K562 (cell line): ENCODE results near the gene SKIC2. TPM values are rescaled to one million over a fixed set of nuclear protein-coding genes. Genes with fewer than 3 reads are reported as not detected.
A peak's percentile ranks its signal among the peaks of the same experiment; 100 is the strongest.

Experiments used
- AFF1 ChIP-seq, 2 experiments: fragments of 450-650 bp; IDR thresholded peaks; 2 replicates each; pipeline ENCODE4 v1.6.1; 2018; ENCODE audit warnings: mild to moderate bottlenecking in 2 of 2, low read depth in 1 of 2; ENCODE audit not compliant: partially characterized antibody in 2 of 2
- ATF1 ChIP-seq, 2 experiments: fragments of 450-650 bp in 1 of 2; IDR thresholded peaks; 2 replicates each; pipeline ENCODE4 v1.6.1; 2016; ENCODE audit warnings: missing compliant biosample characterization in 1 of 2, missing genetic modification characterization in 1 of 2
- BACH1 ChIP-seq: fragments of 200-800 bp; sonication (Bioruptor generic); IDR thresholded peaks from 2 replicates; pipeline ENCODE4 v1.6.1; 2016; ENCODE audit warnings: missing genetic modification characterization, missing compliant biosample characterization
- CAMTA2 ChIP-seq: fragments of 250-450 bp; sonication (Bioruptor Pico); conservative IDR thresholded peaks from 2 replicates; pipeline ENCODE4 v1.5.1; 2022
- CBX2 ChIP-seq: fragments of 200-600 bp; sonication (generic); IDR thresholded peaks from one replicate; pipeline ENCODE4 v1.6.1; 2012; ENCODE audit warnings: mild to moderate bottlenecking, low read length, inconsistent platforms; ENCODE audit not compliant: insufficient read depth, poor library complexity, severe bottlenecking
- CHD1 ChIP-seq: fragments of 200-600 bp; sonication (generic); IDR thresholded peaks from one replicate; pipeline ENCODE4 v1.6.1; 2012; ENCODE audit warnings: mild to moderate bottlenecking, moderate library complexity, low read length, inconsistent platforms
- ETV1 ChIP-seq: fragments of 450-650 bp; conservative IDR thresholded peaks from 2 replicates; pipeline ENCODE4 v1.6.1; 2016; ENCODE audit warnings: missing genetic modification characterization, control low read depth, low read depth, missing compliant biosample characterization
- FOXK2 ChIP-seq, 2 experiments: fragments of 450-650 bp; IDR thresholded peaks in 1 of 2; conservative IDR thresholded peaks in 1 of 2; 2 replicates each; pipeline ENCODE4 v1.6.1; 2016; ENCODE audit warnings: low read depth in 2 of 2, mild to moderate bottlenecking in 1 of 2
- GTF2A2 ChIP-seq: IDR thresholded peaks from 2 replicates; pipeline ENCODE4 v1.6.1; 2016; ENCODE audit warnings: mild to moderate bottlenecking, missing genetic modification characterization, missing compliant biosample characterization
- HMGN3 ChIP-seq: IDR thresholded peaks from 2 replicates; pipeline ENCODE4 v1.6.1; 2011; ENCODE audit warnings: borderline replicate concordance, low read depth, mild to moderate bottlenecking, mixed read lengths, low read length; ENCODE audit not compliant: insufficient read length; ENCODE audit errors: extremely low read depth
- MEF2A ChIP-seq: IDR thresholded peaks from 2 replicates; pipeline ENCODE4 v1.6.1; 2011; ENCODE audit warnings: low read depth, mild to moderate bottlenecking, low read length, moderate library complexity; ENCODE audit not compliant: control insufficient read depth
- NCOA2 ChIP-seq, 2 experiments: fragments of 450-650 bp; IDR thresholded peaks; 2 replicates each; pipeline ENCODE4 v1.6.1; 2018; ENCODE audit warnings: mild to moderate bottlenecking in 2 of 2, moderate library complexity in 1 of 2; ENCODE audit not compliant: partially characterized antibody in 2 of 2
- PKNOX1 ChIP-seq: fragments of 450-650 bp; IDR thresholded peaks from 2 replicates; pipeline ENCODE4 v1.6.1; 2016
- PML ChIP-seq: IDR thresholded peaks from 2 replicates; pipeline ENCODE4 v1.6.1; 2012; ENCODE audit warnings: low read length, inconsistent platforms
- RCOR1 ChIP-seq, 2 experiments: IDR thresholded peaks; 2 replicates each; pipeline ENCODE4 v1.6.1; 2012; ENCODE audit warnings: low read depth in 2 of 2, low read length in 2 of 2, borderline replicate concordance in 1 of 2, improper control_type of control experiment in 1 of 2
- SNRNP70 ChIP-seq: fragments of 200-400 bp; formaldehyde crosslinking; optimal IDR thresholded peaks from 2 replicates; pipeline ENCODE3; 2017; ENCODE audit warnings: low read depth, low read length
- STAG1 ChIP-seq: sonication (generic); formaldehyde crosslinking; IDR thresholded peaks from 2 replicates; pipeline ENCODE4 v1.5.0; 2020; ENCODE audit warnings: missing genetic modification reagents, borderline replicate concordance
- WHSC1 ChIP-seq: IDR thresholded peaks from one replicate; pipeline ENCODE4 v1.6.1; 2012; ENCODE audit warnings: low read length, control low read depth, inconsistent platforms
- ZNF232 ChIP-seq: sonication (generic); formaldehyde crosslinking; IDR thresholded peaks from 2 replicates; pipeline ENCODE4 v1.8.0; 2022; ENCODE audit warnings: mild to moderate bottlenecking, missing genetic modification reagents
- ZNF316 ChIP-seq: fragments of 450-650 bp; IDR thresholded peaks from 2 replicates; pipeline ENCODE4 v1.6.1; 2016
- polyA plus RNA-seq, 8 experiments: library from polyadenylated mRNA; depleted of rRNA in 4 of 8; stranded (reverse) in 5 of 8; unstranded in 3 of 8; fragments of >200 nt; fragmentation: Nextera tagmentation in 2 of 8; fragmentation: Illumina TruSeq in 1 of 8; extraction: Ambion mirVana in 2 of 8; extraction: Trizol in 1 of 8; gene quantifications; 2 replicates each; pipeline versions ENCODE4 v1.2.1 to v1.2.3, GENCODE V29; 2011 to 2014; ENCODE audit warnings: inconsistent platforms in 1 of 8, missing spikeins in 1 of 8
- total RNA-seq, 7 experiments: library from RNA; depleted of rRNA in 6 of 7; stranded (reverse); fragments of >200 nt in 6 of 7; fragmentation: Illumina TruSeq in 2 of 7; extraction: Trizol in 2 of 7; gene quantifications; 2 replicates each; pipeline versions ENCODE4 v1.2.1 to v1.2.3, GENCODE V29; 2011 to 2021; ENCODE audit warnings: low replicate concordance in 1 of 7
- TF ChIP-seq, protein P1 (sequence below): sonication (generic); formaldehyde crosslinking; IDR thresholded peaks from 2 replicates; pipeline ENCODE4 v1.8.1; 2022; ENCODE audit warnings: missing genetic modification reagents

Gene SKIC2
- total and polyA plus RNA-seq, 9 of the 15 experiments (the other 6 are each of a cell fraction or from before 2014, with no cell fraction given): 3.3 to 94.6 (median 38.8) TPM

- TF ChIP-seq PML: peak; percentile 44; the same call in 1 of the 2 replicates
- no peak for TF ChIP-seq NCOA2 (IDR thresholded peaks at IDR 0.05; ENCODE audit: partially characterized antibody in 2 of 2)
- TF ChIP-seq WHSC1: no peak
- no peak for TF ChIP-seq ZNF316
- peak; percentile 93 for TF ChIP-seq HMGN3
- no peak for TF ChIP-seq SNRNP70
- no peak for TF ChIP-seq GTF2A2
- peak; percentile 81 for TF ChIP-seq BACH1 (tag)
- peak; percentile 84 to 85 for TF ChIP-seq FOXK2 (conservative IDR thresholded peaks at IDR 0.05 in 1 of 2, IDR thresholded peaks at IDR 0.05 in 1 of 2; ENCODE audit: low read depth in 2 of 2)
- peak in 1 of 2 experiments; percentile 61 for TF ChIP-seq AFF1 (IDR thresholded peaks at IDR 0.05; ENCODE audit: low read depth in 1 of 2, partially characterized antibody in 2 of 2)
- peak; percentile 85 for TF ChIP-seq PKNOX1
- TF ChIP-seq, protein P1, sequence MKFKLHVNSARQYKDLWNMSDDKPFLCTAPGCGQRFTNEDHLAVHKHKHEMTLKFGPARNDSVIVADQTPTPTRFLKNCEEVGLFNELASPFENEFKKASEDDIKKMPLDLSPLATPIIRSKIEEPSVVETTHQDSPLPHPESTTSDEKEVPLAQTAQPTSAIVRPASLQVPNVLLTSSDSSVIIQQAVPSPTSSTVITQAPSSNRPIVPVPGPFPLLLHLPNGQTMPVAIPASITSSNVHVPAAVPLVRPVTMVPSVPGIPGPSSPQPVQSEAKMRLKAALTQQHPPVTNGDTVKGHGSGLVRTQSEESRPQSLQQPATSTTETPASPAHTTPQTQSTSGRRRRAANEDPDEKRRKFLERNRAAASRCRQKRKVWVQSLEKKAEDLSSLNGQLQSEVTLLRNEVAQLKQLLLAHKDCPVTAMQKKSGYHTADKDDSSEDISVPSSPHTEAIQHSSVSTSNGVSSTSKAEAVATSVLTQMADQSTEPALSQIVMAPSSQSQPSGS: no peak
- no peak for TF ChIP-seq MEF2A
- TF ChIP-seq RCOR1 (IDR thresholded peaks at IDR 0.05; ENCODE audit: borderline replicate concordance in 1 of 2, low read depth in 2 of 2, low read length in 2 of 2): no peak; a peak in 1 of 4 replicates
- peak; percentile 68 for TF ChIP-seq CHD1
- no peak for TF ChIP-seq CBX2
- TF ChIP-seq ZNF232: no peak
- no peak for TF ChIP-seq STAG1 (CRISPR knock-in tag)
- no peak for TF ChIP-seq CAMTA2 (CRISPR knock-in tag)
- peak; percentile 98 for TF ChIP-seq ETV1
- TF ChIP-seq ATF1 (CRISPR knock-in tag; IDR thresholded peaks at IDR 0.05): peak; percentile 84
- TF ChIP-seq ATF1 (tag; IDR thresholded peaks at IDR 0.05): peak; percentile 100
These were observed at the start of gene SKIC2, which contains the start of gene NELFE (continued) for GRCh38 chr6:31958741-31959739.
